ENCODE results near the gene VTI1A.
"Not testable (repeated sequence)": the region's sequence is repeated elsewhere in the genome, so short reads cannot be mapped to it uniquely, and the experiment has no call there.

VTI1A gene

GRCh38 chr10:112531421-112531820 lies 84.4 kb downstream of the VTI1A start:
- Histone ChIP-seq H3K9ac (ENCODE audit: low read depth, low read length) (no peak overlapping the region), H3K4me1 (ENCODE audit: insufficient read depth, low read length) (peaks cover 4% of the 10 kb centered on the region; the same call in 1 of the 2 replicates), H3K4me3 (ENCODE audit: low read length) (no peak overlapping the region), H3K9me3 (ENCODE audit: insufficient read depth, low read depth, low read length) (no peaks in the 10 kb centered on the region), H3K27me3 (ENCODE audit: insufficient read depth, low read length) (no peaks in the 10 kb centered on the region), H3K27ac (ENCODE audit: low read length) (no peak overlapping the region), H3K36me3 (ENCODE audit: insufficient read depth, low read depth, low read length) (no peaks in the 10 kb centered on the region)

- Histone ChIP-seq H3K27ac (ENCODE audit: low read length) (no peak overlapping the region), H3K36me3 (ENCODE audit: insufficient read depth, low read depth, low read length) (no peaks in the 10 kb centered on the region), H3K4me1 (ENCODE audit: insufficient read depth, low read length) (peaks cover 2% of the 10 kb centered on the region; the same call in 1 of the 2 replicates), H3K4me3 (ENCODE audit: low read length) (no peak overlapping the region), H3K27me3 (ENCODE audit: insufficient read depth, low read length) (no peaks in the 10 kb centered on the region), H3K9me3 (ENCODE audit: insufficient read depth, low read depth, low read length) (no peaks in the 10 kb centered on the region), H3K9ac (ENCODE audit: low read depth, low read length) (no peak overlapping the region)
These were observed 85.2 kb downstream of the VTI1A start for GRCh38 chr10:112532189-112532588.

GRCh38 chr10:112532956-112533355 lies 85.9 kb downstream of the VTI1A start:
- H3K9me3 ChIP-seq (ENCODE audit: insufficient read depth, low read depth, low read length): no peaks in the 10 kb centered on the region
- no peaks in the 10 kb centered on the region for H3K4me1 ChIP-seq (ENCODE audit: insufficient read depth, low read length)
- H3K27ac ChIP-seq (ENCODE audit: low read length): no peak overlapping the region
- H3K36me3 ChIP-seq (ENCODE audit: insufficient read depth, low read depth, low read length): no peaks in the 10 kb centered on the region
- no peak overlapping the region for H3K9ac ChIP-seq (ENCODE audit: low read depth, low read length)
- no peaks in the 10 kb centered on the region for H3K27me3 ChIP-seq (ENCODE audit: insufficient read depth, low read length)
- H3K4me3 ChIP-seq (ENCODE audit: low read length): no peak overlapping the region

GRCh38 chr10:112533916-112534315 lies 86.9 kb downstream of the VTI1A start:
- Histone ChIP-seq H3K4me1 (ENCODE audit: insufficient read depth, low read length) (no peaks in the 10 kb centered on the region), H3K36me3 (ENCODE audit: insufficient read depth, low read depth, low read length) (no peaks in the 10 kb centered on the region), H3K4me3 (ENCODE audit: low read length) (no peak overlapping the region), H3K27me3 (ENCODE audit: insufficient read depth, low read length) (no peaks in the 10 kb centered on the region), H3K9ac (ENCODE audit: low read depth, low read length) (no peak overlapping the region), H3K9me3 (ENCODE audit: insufficient read depth, low read depth, low read length) (no peaks in the 10 kb centered on the region), H3K27ac (ENCODE audit: low read length) (no peak overlapping the region)

GRCh38 chr10:112535531-112535951 lies 88.5 kb downstream of the VTI1A start:
- Histone ChIP-seq H3K9ac (ENCODE audit: low read depth, low read length) (no peak overlapping the region), H3K4me1 (ENCODE audit: insufficient read depth, low read length) (no peaks in the 10 kb centered on the region), H3K36me3 (ENCODE audit: insufficient read depth, low read depth, low read length) (no peaks in the 10 kb centered on the region), H3K27me3 (ENCODE audit: insufficient read depth, low read length) (no peaks in the 10 kb centered on the region), H3K27ac (ENCODE audit: low read length) (no peak overlapping the region), H3K9me3 (ENCODE audit: insufficient read depth, low read depth, low read length) (no peaks in the 10 kb centered on the region), H3K4me3 (ENCODE audit: low read length) (no peak overlapping the region)

- H3K27ac ChIP-seq (ENCODE audit: low read length): no peak overlapping the region
- H3K9ac ChIP-seq (ENCODE audit: low read depth, low read length): no peak overlapping the region
- H3K27me3 ChIP-seq (ENCODE audit: insufficient read depth, low read length): no peaks in the 10 kb centered on the region
- H3K36me3 ChIP-seq (ENCODE audit: insufficient read depth, low read depth, low read length): no peaks in the 10 kb centered on the region
- H3K4me3 ChIP-seq (ENCODE audit: low read length): no peak overlapping the region
- H3K4me1 ChIP-seq (ENCODE audit: insufficient read depth, low read length): no peaks in the 10 kb centered on the region
- H3K9me3 ChIP-seq (ENCODE audit: insufficient read depth, low read depth, low read length): no peaks in the 10 kb centered on the region
These were observed 89.6 kb downstream of the VTI1A start for GRCh38 chr10:112536663-112537062.

GRCh38 chr10:112538168-112538567 lies 91.2 kb downstream of the VTI1A start:
- H3K9ac ChIP-seq (ENCODE audit: low read depth, low read length): no peak overlapping the region
- H3K4me1 ChIP-seq (ENCODE audit: insufficient read depth, low read length): no peaks in the 10 kb centered on the region
- no peaks in the 10 kb centered on the region for H3K9me3 ChIP-seq (ENCODE audit: insufficient read depth, low read depth, low read length)
- H3K36me3 ChIP-seq (ENCODE audit: insufficient read depth, low read depth, low read length): no peaks in the 10 kb centered on the region
- H3K27me3 ChIP-seq (ENCODE audit: insufficient read depth, low read length): no peaks in the 10 kb centered on the region
- H3K4me3 ChIP-seq (ENCODE audit: low read length): no peak overlapping the region
- no peak overlapping the region for H3K27ac ChIP-seq (ENCODE audit: low read length)

GRCh38 chr10:112539340-112539739 lies 92.3 kb downstream of the VTI1A start:
- Histone ChIP-seq H3K9ac (ENCODE audit: low read depth, low read length) (no peak overlapping the region), H3K27ac (ENCODE audit: low read length) (no peak overlapping the region), H3K9me3 (ENCODE audit: insufficient read depth, low read depth, low read length) (no peaks in the 10 kb centered on the region), H3K4me3 (ENCODE audit: low read length) (no peak overlapping the region), H3K27me3 (ENCODE audit: insufficient read depth, low read length) (no peaks in the 10 kb centered on the region), H3K4me1 (ENCODE audit: insufficient read depth, low read length) (no peaks in the 10 kb centered on the region), H3K36me3 (ENCODE audit: insufficient read depth, low read depth, low read length) (no peaks in the 10 kb centered on the region)

GRCh38 chr10:112542823-112543222 lies 95.8 kb downstream of the VTI1A start:
- H3K9ac ChIP-seq (ENCODE audit: low read depth, low read length); H3K27me3 ChIP-seq (ENCODE audit: insufficient read depth, low read length); H3K4me3 ChIP-seq (ENCODE audit: low read length); H3K9me3 ChIP-seq (ENCODE audit: insufficient read depth, low read depth, low read length); H3K4me1 ChIP-seq (ENCODE audit: insufficient read depth, low read length); H3K27ac ChIP-seq (ENCODE audit: low read length); H3K36me3 ChIP-seq (ENCODE audit: insufficient read depth, low read depth, low read length): not testable (repeated sequence)

- H3K9me3 ChIP-seq (ENCODE audit: insufficient read depth, low read depth, low read length): no peaks in the 10 kb centered on the region
- no peak overlapping the region for H3K9ac ChIP-seq (ENCODE audit: low read depth, low read length)
- no peak overlapping the region for H3K27ac ChIP-seq (ENCODE audit: low read length)
These were observed 99.5 kb downstream of the VTI1A start for GRCh38 chr10:112546474-112546873.

GRCh38 chr10:112548535-112549276 lies 101.7 kb downstream of the VTI1A start:
- Histone ChIP-seq H3K9ac (ENCODE audit: low read depth, low read length) (no peak overlapping the region), H3K27ac (ENCODE audit: low read length) (no peak overlapping the region), H3K27me3 (ENCODE audit: insufficient read depth, low read length) (no peaks in the 10 kb centered on the region), H3K9me3 (ENCODE audit: insufficient read depth, low read depth, low read length) (no peaks in the 10 kb centered on the region), H3K36me3 (ENCODE audit: insufficient read depth, low read depth, low read length) (no peaks in the 10 kb centered on the region), H3K4me1 (ENCODE audit: insufficient read depth, low read length) (no peaks in the 10 kb centered on the region), H3K4me3 (ENCODE audit: low read length) (no peak overlapping the region)

More at GRCh38 chr10:112546474-112546873, 99.5 kb downstream of the VTI1A start:
- Histone ChIP-seq H3K27me3 (ENCODE audit: insufficient read depth, low read length) (no peaks in the 10 kb centered on the region), H3K36me3 (ENCODE audit: insufficient read depth, low read depth, low read length) (no peaks in the 10 kb centered on the region), H3K4me1 (ENCODE audit: insufficient read depth, low read length) (no peaks in the 10 kb centered on the region), H3K4me3 (ENCODE audit: low read length) (no peak overlapping the region)

- H3K9ac ChIP-seq (ENCODE audit: low read depth, low read length): no peak overlapping the region
- no peak overlapping the region for H3K27ac ChIP-seq (ENCODE audit: low read length)
- H3K27me3 ChIP-seq (ENCODE audit: insufficient read depth, low read length): no peaks in the 10 kb centered on the region
- H3K36me3 ChIP-seq (ENCODE audit: insufficient read depth, low read depth, low read length): no peaks in the 10 kb centered on the region
- H3K4me1 ChIP-seq (ENCODE audit: insufficient read depth, low read length): no peaks in the 10 kb centered on the region
- H3K4me3 ChIP-seq (ENCODE audit: low read length): no peak overlapping the region
- no peaks in the 10 kb centered on the region for H3K9me3 ChIP-seq (ENCODE audit: insufficient read depth, low read depth, low read length)
These were observed 105.6 kb downstream of the VTI1A start for GRCh38 chr10:112552593-112553110.

All from iPS-20b (cell line).